K562 (cell line): ENCODE measurements around the gene TSPAN15.

Source experiments
- CHD1 ChIP-seq: fragments of 200-600 bp; sonication (generic); IDR thresholded peaks from one replicate; pipeline ENCODE4 v1.6.1; 2012; ENCODE audit warnings: mild to moderate bottlenecking, moderate library complexity, low read length, inconsistent platforms
- CTCF ChIP-seq, 3 experiments: IDR thresholded peaks in 2 of 3; conservative IDR thresholded peaks in 1 of 3; 2 replicates each; pipeline ENCODE4 v1.5.1; 2011 to 2012; ENCODE audit warnings: low read length in 3 of 3, mild to moderate bottlenecking in 3 of 3, control low read depth in 2 of 3, improper control_type of control experiment in 1 of 3, inconsistent platforms in 1 of 3, low read depth in 1 of 3, mixed read lengths in 1 of 3, moderate library complexity in 1 of 3; ENCODE audit not compliant: insufficient read depth in 2 of 3
- EP300 ChIP-seq: IDR thresholded peaks from 2 replicates; pipeline ENCODE4 v1.6.1; 2012; ENCODE audit warnings: low read length, improper control_type of control experiment
- HDAC1 ChIP-seq, 2 experiments: fragments of 450-650 bp; IDR thresholded peaks; 2 replicates each; pipeline ENCODE4 v1.6.1; 2016 to 2017; ENCODE audit warnings: inconsistent platforms in 1 of 2, mild to moderate bottlenecking in 1 of 2, moderate library complexity in 1 of 2
- KDM1A ChIP-seq, 2 experiments: fragments of 450-650 bp; IDR thresholded peaks; 2 replicates each; pipeline ENCODE4 v1.6.1; 2016; ENCODE audit warnings: mild to moderate bottlenecking in 2 of 2
- L3MBTL2 ChIP-seq: fragments of 450-650 bp; IDR thresholded peaks from 2 replicates; pipeline ENCODE4 v1.6.1; 2016; ENCODE audit warnings: mild to moderate bottlenecking, moderate library complexity
- SRSF7 ChIP-seq: fragments of 200-400 bp; formaldehyde crosslinking; optimal IDR thresholded peaks from 2 replicates; pipeline ENCODE3; 2017; ENCODE audit warnings: mild to moderate bottlenecking, low read depth, low read length
- TRIM28 ChIP-seq: fragments of 450-650 bp; IDR thresholded peaks from 2 replicates; pipeline ENCODE4 v1.6.1; 2017
- ZC3H8 ChIP-seq: fragments of 450-650 bp; IDR thresholded peaks from 2 replicates; pipeline ENCODE4 v1.6.1; 2017
- ZNF124 ChIP-seq: sonication (generic); formaldehyde crosslinking; IDR thresholded peaks from 2 replicates; pipeline ENCODE4 v1.8.1; 2022; ENCODE audit warnings: missing genetic modification reagents
- ZNF239 ChIP-seq: fragments of 250-450 bp; sonication (Bioruptor Pico); IDR thresholded peaks from 2 replicates; pipeline ENCODE4 v1.4.0; 2020; ENCODE audit warnings: mild to moderate bottlenecking
- ZSCAN32 ChIP-seq: fragments of 450-650 bp; formaldehyde crosslinking; IDR thresholded peaks from 2 replicates; pipeline ENCODE4 v1.4.0; 2020; ENCODE audit warnings: mild to moderate bottlenecking, moderate library complexity

- TF ChIP-seq TRIM28, result no peak
- TF ChIP-seq CHD1, result no peak
- no peak for TF ChIP-seq HDAC1 (IDR thresholded peaks at IDR 0.05)
- TF ChIP-seq SRSF7, result no peak
- no peak for TF ChIP-seq ZNF124 (CRISPR knock-in tag)
- no peak for TF ChIP-seq CTCF (IDR thresholded peaks at IDR 0.05 in 2 of 3, conservative IDR thresholded peaks at IDR 0.05 in 1 of 3; ENCODE audit: insufficient read depth in 2 of 3, low read depth in 1 of 3, low read length in 3 of 3)
- TF ChIP-seq ZSCAN32 (CRISPR knock-in tag), result no peak
- TF ChIP-seq EP300, result no peak
- no peak for TF ChIP-seq ZNF239 (CRISPR knock-in tag)
- TF ChIP-seq KDM1A (IDR thresholded peaks at IDR 0.05), result no peak
- no peak for TF ChIP-seq ZC3H8
- no peak for TF ChIP-seq L3MBTL2
These were observed 1.6 kb downstream of the TSPAN15 start for GRCh38 chr10:69452676-69453415.
